HG02571 (cell line): ENCODE data around the gene PROK2.

Source experiments
- ATAC-seq: cut with Tn5 transposase; IDR thresholded peaks from one replicate; pipeline ENCODE4 v1.9.1; 2021; ENCODE audit warnings: mild to moderate bottlenecking, moderate library complexity; ENCODE audit not compliant: unreplicated experiment

The PROK2 gene

GRCh38 chr3:71787851-71788405 is 3.0 kb upstream of the PROK2 start:
- no peak for ATAC-seq

- no peak for ATAC-seq
These were observed 1.6 kb upstream of the PROK2 start for GRCh38 chr3:71786551-71786950.

- no peak for ATAC-seq
These were observed 1.2 kb upstream of the PROK2 start for GRCh38 chr3:71786217-71786549.

GRCh38 chr3:71785532-71786216 is 726 bp upstream of the PROK2 start:
- no peak for ATAC-seq

- no peak for ATAC-seq
These were observed 591 bp downstream of the PROK2 start for GRCh38 chr3:71784201-71784913.

GRCh38 chr3:71783152-71783551 is 1.8 kb downstream of the PROK2 start:
- no peak for ATAC-seq

- ATAC-seq, result no peak
These were observed 4.5 kb downstream of the PROK2 start for GRCh38 chr3:71780430-71780829.

GRCh38 chr3:71779674-71780377 is 5.1 kb downstream of the PROK2 start:
- no peak for ATAC-seq

GRCh38 chr3:71778353-71778752 is 6.6 kb downstream of the PROK2 start:
- ATAC-seq, result no peak

- no peak for ATAC-seq
These were observed 8.4 kb downstream of the PROK2 start for GRCh38 chr3:71776538-71776937.

GRCh38 chr3:71771884-71772283 is 13.1 kb downstream of the PROK2 start:
- ATAC-seq, result no peak

- ATAC-seq, result no peak
These were observed 13.8 kb downstream of the PROK2 start for GRCh38 chr3:71771126-71771525.

- no peak for ATAC-seq
These were observed 21.5 kb downstream of the PROK2 start for GRCh38 chr3:71763426-71763825.

GRCh38 chr3:71760140-71760539 is 24.8 kb downstream of the PROK2 start:
- ATAC-seq, result no peak

GRCh38 chr3:71759401-71759800 is 25.5 kb downstream of the PROK2 start:
- no peak for ATAC-seq

GRCh38 chr3:71758091-71758490 is 26.9 kb downstream of the PROK2 start:
- no peak for ATAC-seq

- no peak for ATAC-seq
These were observed 30.2 kb downstream of the PROK2 start for GRCh38 chr3:71754610-71755253.

GRCh38 chr3:71753701-71754609 is 31.0 kb downstream of the PROK2 start, which contains the start of gene GPR27:
GPR27 (plus strand) TSS chr3:71753855; CDS start chr3:71754050, 195 bp downstream.
- no peak for ATAC-seq

GRCh38 chr3:71752831-71753700 is 31.9 kb downstream of the PROK2 start:
- no peak for ATAC-seq
